Kidney (tissue), 14 donors: ENCODE data around the gene GBA2. TPM values are rescaled to one million over a fixed set of nuclear protein-coding genes. Genes with fewer than 3 reads are reported as not detected.

Source experiments
- DNase-seq, 5 donors: peaks; one replicate each; pipeline ENCODE4 v3.0.0-alpha.2; 2013 to 2020
- FAIRE-seq: peaks from 2 replicates; lab custom pipeline; 2012; peaks lifted over from hg19 to GRCh38; lab: Jason Lieb, UNC
- H3K27ac ChIP-seq, 2 donors: one replicate each; pipeline ENCODE4 v1.7.0; 2013; ENCODE audit warnings: low read depth in 2 of 2, low read length in 2 of 2, inconsistent platforms in 1 of 2
- H3K27me3 ChIP-seq: one replicate; pipeline ENCODE4 v1.7.1; 2013; ENCODE audit warnings: low read length, inconsistent platforms; ENCODE audit not compliant: control insufficient read depth, insufficient read depth
- H3K36me3 ChIP-seq, 3 donors: one replicate each; pipeline versions ENCODE4 v1.7.0 to v1.7.1; 2013; ENCODE audit warnings: low read length in 3 of 3, control low read depth in 1 of 3, inconsistent platforms in 1 of 3; ENCODE audit not compliant: insufficient read depth in 3 of 3, control insufficient read depth in 2 of 3
- H3K4me1 ChIP-seq, 3 donors: one replicate each; pipeline versions ENCODE4 v1.7.0 to v1.7.1; 2013; ENCODE audit warnings: low read length in 3 of 3, inconsistent platforms in 1 of 3, low read depth in 1 of 3; ENCODE audit not compliant: control insufficient read depth in 2 of 3, insufficient read depth in 2 of 3
- H3K4me3 ChIP-seq, 3 donors: one replicate each; pipeline versions ENCODE4 v1.7.0 to v1.8.1; 2013; ENCODE audit warnings: low read length in 3 of 3, control low read depth in 1 of 3, inconsistent platforms in 1 of 3
- H3K9ac ChIP-seq, 3 donors: one replicate each; pipeline versions ENCODE4 v1.7.0 to v1.7.1; 2013; ENCODE audit warnings: low read length in 3 of 3, control low read depth in 1 of 3, inconsistent platforms in 1 of 3
- H3K9me3 ChIP-seq, 3 donors: one replicate each; pipeline versions ENCODE4 v1.7.0 to v1.7.1; 2013; ENCODE audit warnings: low read length in 3 of 3, control low read depth in 1 of 3, inconsistent platforms in 1 of 3; ENCODE audit not compliant: control insufficient read depth in 2 of 3, insufficient read depth in 1 of 3
- intact Hi-C: fragments of 100-400 bp; cut with DNase I; formaldehyde crosslinking; loops from one replicate; pipeline ENCODE4 v1.11.1; 2022
- polyA plus RNA-seq: library from polyadenylated mRNA; stranded (reverse); fragments of 350-450 nt; fragmentation: Illumina TruSeq; extraction: RNeasy Lipid Tissue Mini Kit (QIAGEN cat#74804); gene quantifications from one replicate; pipeline ENCODE4 v1.2.3, GENCODE V29; 2014; ENCODE audit warnings: low read depth, low replicate concordance; ENCODE audit not compliant: insufficient read depth
- total RNA-seq: library from RNA; stranded (reverse); fragmentation: NEBNext Ultra II Directional; extraction: Animal tissue kit (Norgen Biotek cat#: 25700); gene quantifications from one replicate; pipeline ENCODE4 v1.2.1, GENCODE V29; 2021
- TF ChIP-seq, protein P1 (sequence below): IDR thresholded peaks from 3 replicates; pipeline ENCODE4 v1.5.1; 2012; ENCODE audit warnings: mild to moderate bottlenecking, moderate library complexity, borderline replicate concordance; ENCODE audit not compliant: insufficient read depth; ENCODE audit errors: extremely low read depth
- donor health status: control.
- donor health status: control.
- donor health status: control.
- donor health status: control.
- donor health status: control.
- donor health status: DM: yes; HTN: yes; CAD: no.
- donor health status: Normal renal cell carcinoma (clear cell type).

The GBA2 gene
- total and polyA plus RNA-seq, 2 donors from 2014 or later: 83.2 to 93.2 TPM

DNA sequence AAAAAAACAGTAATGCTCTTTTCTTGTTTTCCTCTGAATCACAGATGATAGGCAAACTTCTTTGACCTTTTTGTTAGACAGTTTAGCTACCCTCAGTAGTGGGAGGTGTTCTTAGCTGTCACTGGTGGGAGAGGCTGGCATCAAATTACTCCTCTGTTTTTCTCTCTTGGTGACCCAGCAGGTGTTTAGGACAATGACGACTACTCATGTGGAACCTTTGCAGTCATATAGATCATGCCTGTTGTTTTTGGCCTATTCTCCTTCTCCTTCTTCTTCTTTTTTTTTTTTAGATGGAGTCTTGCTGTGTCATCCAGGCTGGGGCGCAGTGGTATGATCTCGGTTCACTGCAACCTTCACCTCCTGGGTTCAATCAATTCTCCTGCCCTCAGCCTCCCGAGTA lies 27.0 kb upstream of the GBA2 start:
- Histone ChIP-seq H3K9ac (no peak overlapping the region), H3K4me3 (no peak overlapping the region), H3K4me1 (peaks cover 0 to 10% (median 0%) of the 10 kb centered on the region in 3 donors), H3K9me3 (no peaks in the 10 kb centered on the region), H3K27ac (no peak overlapping the region), H3K36me3 (no peaks in the 10 kb centered on the region), H3K27me3 (no peaks in the 10 kb centered on the region)
- intact Hi-C loops: no loop called here
- FAIRE-seq (no peak), DNase-seq (peak in 3 of 5 donors; percentile 72 to 91 (median 90))
- TF ChIP-seq, protein P1, sequence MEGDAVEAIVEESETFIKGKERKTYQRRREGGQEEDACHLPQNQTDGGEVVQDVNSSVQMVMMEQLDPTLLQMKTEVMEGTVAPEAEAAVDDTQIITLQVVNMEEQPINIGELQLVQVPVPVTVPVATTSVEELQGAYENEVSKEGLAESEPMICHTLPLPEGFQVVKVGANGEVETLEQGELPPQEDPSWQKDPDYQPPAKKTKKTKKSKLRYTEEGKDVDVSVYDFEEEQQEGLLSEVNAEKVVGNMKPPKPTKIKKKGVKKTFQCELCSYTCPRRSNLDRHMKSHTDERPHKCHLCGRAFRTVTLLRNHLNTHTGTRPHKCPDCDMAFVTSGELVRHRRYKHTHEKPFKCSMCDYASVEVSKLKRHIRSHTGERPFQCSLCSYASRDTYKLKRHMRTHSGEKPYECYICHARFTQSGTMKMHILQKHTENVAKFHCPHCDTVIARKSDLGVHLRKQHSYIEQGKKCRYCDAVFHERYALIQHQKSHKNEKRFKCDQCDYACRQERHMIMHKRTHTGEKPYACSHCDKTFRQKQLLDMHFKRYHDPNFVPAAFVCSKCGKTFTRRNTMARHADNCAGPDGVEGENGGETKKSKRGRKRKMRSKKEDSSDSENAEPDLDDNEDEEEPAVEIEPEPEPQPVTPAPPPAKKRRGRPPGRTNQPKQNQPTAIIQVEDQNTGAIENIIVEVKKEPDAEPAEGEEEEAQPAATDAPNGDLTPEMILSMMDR: no peak

GRCh38 chr9:35774907-35775635 lies 26.0 kb upstream of the GBA2 start:
- TF ChIP-seq, protein P1: no peak
- Histone ChIP-seq H3K4me3 (no peak overlapping the region), H3K4me1 (peaks cover 0 to 17% (median 6%) of the 10 kb centered on the region in 3 donors), H3K27me3 (no peaks in the 10 kb centered on the region), H3K9me3 (no peaks in the 10 kb centered on the region), H3K27ac (no peak overlapping the region), H3K9ac (no peak overlapping the region), H3K36me3 (no peaks in the 10 kb centered on the region)
- intact Hi-C loops: no loop called here
- peak in 2 of 5 donors; percentile 38 to 42 for DNase-seq
- FAIRE-seq: no peak

DNA sequence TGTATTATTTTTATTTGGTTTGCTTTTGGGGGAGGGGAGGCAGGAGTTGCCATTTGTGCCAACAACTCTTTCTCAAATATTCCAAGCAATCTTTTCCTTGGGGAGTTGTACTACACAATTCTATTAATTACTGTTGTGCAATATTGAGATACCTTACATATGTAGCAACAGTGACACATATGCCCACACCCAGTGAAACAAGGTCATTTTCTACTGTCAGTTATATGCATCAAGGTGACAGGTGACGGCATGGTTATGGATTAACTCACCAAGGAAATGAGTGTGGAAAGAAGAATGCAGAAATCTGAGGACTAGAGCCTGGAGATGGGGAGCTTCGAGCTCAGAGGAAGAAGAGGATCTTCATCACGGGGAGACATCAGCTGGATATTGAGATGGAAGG lies 22.9 kb upstream of the GBA2 start:
- FAIRE-seq (no peak), DNase-seq (no peak)
- Histone ChIP-seq H3K4me3 (no peak overlapping the region), H3K4me1 (peaks cover 0 to 17% (median 6%) of the 10 kb centered on the region in 3 donors), H3K9ac (no peak overlapping the region), H3K27me3 (no peaks in the 10 kb centered on the region), H3K27ac (no peak overlapping the region), H3K36me3 (no peaks in the 10 kb centered on the region), H3K9me3 (no peaks in the 10 kb centered on the region)
- TF ChIP-seq, protein P1: no peak
- intact Hi-C loops: no loop called here
